ENCODE data around the gene JPT2. TPM values are rescaled to one million over a fixed set of nuclear protein-coding genes. Genes with fewer than 3 reads are reported as not detected.

Gene JPT2
- total and polyA plus RNA-seq, 12 donors: 11.9 to 50.5 (median 32.2) TPM

GRCh38 chr16:1745900-1746692 is 68.0 kb downstream of the JPT2 start:
- Histone ChIP-seq H3K36me3 (replicated peaks in 1 of 2) (peaks cover 0 to 71% of the 10 kb centered on the region in 2 donors), H3K4me3 (no peak overlapping the region), H3K27me3 (no peaks in the 10 kb centered on the region), H3K9me3 (replicated peaks in 1 of 3) (no peaks in the 10 kb centered on the region), H3K4me1 (replicated peaks in 1 of 2) (no peaks in the 10 kb centered on the region), H3K27ac (no peak overlapping the region)
- WGBS, 4 donors: 90 to 95% (median 94%) methylated on average over 17 to 29 of the region's 29 CpGs
- intact Hi-C loops (cut with DNase I): loop anchor here in 1 of 2 donors (10.0 kb wide), 1 partner anchor 71 kb away; the partner anchor contains the start of gene JPT2
- DNase-seq: no peak
- TF ChIP-seq CTCF (IDR thresholded peaks at IDR 0.05): no peak
- no peak for TF ChIP-seq POLR2A (IDR thresholded peaks at IDR 0.05)

GRCh38 chr16:1746693-1747195 is 68.7 kb downstream of the JPT2 start:
- TF ChIP-seq CTCF (IDR thresholded peaks at IDR 0.05) (no peak), POLR2A (IDR thresholded peaks at IDR 0.05) (no peak)
- Histone ChIP-seq H3K27me3 (no peaks in the 10 kb centered on the region), H3K4me1 (replicated peaks in 1 of 2) (no peaks in the 10 kb centered on the region), H3K27ac (no peak overlapping the region), H3K36me3 (replicated peaks in 1 of 2) (peaks cover 0 to 74% of the 10 kb centered on the region in 2 donors), H3K4me3 (no peak overlapping the region), H3K9me3 (replicated peaks in 1 of 3) (no peaks in the 10 kb centered on the region)
- no peak for DNase-seq
- 92 to 93% (median 93%) methylated on average over 10 to 31 of the region's 31 CpGs for WGBS, 4 donors
- intact Hi-C loops (cut with DNase I): loop anchor here in 1 of 2 donors (10.0 kb wide), 1 partner anchor 72 kb away; the partner anchor contains the start of gene JPT2

- H3K4me1 ChIP-seq (replicated peaks in 1 of 2): no peaks in the 10 kb centered on the region
- no peaks in the 10 kb centered on the region for H3K27me3 ChIP-seq
- no peaks in the 10 kb centered on the region for H3K9me3 ChIP-seq (replicated peaks in 1 of 3)
- WGBS, 4 donors: 60 to 88% (median 85%) methylated on average over 2 to 11 of the region's 11 CpGs
- H3K36me3 ChIP-seq (replicated peaks in 1 of 2): peaks cover 0 to 86% of the 10 kb centered on the region in 2 donors
- no peak overlapping the region for H3K4me3 ChIP-seq
- no peak for DNase-seq
- TF ChIP-seq POLR2A (IDR thresholded peaks at IDR 0.05): no peak
- no peak for TF ChIP-seq CTCF (IDR thresholded peaks at IDR 0.05)
- intact Hi-C loops (cut with DNase I): loop anchor here in 1 of 2 donors (10.0 kb wide), 1 partner anchor 73 kb away; the partner anchor contains the start of gene JPT2
- H3K27ac ChIP-seq: no peak overlapping the region
These were observed 69.9 kb downstream of the JPT2 start for GRCh38 chr16:1747934-1748333.

Data from adrenal gland (tissue), 12 donors.